Hepatocyte (in vitro differentiated cells): Measurements from ENCODE around the gene ZNF253. TPM values are rescaled to one million over a fixed set of nuclear protein-coding genes. Genes with fewer than 3 reads are reported as not detected.
"Not testable (repeated sequence)": the region's sequence is repeated elsewhere in the genome, so short reads cannot be mapped to it uniquely, and the experiment has no call there.

ENCODE experiments used
- DNase-seq: peaks from one replicate; pipeline ENCODE4 v3.0.0-alpha.2; 2016; ENCODE audit warnings: low spot score
- H2AFZ ChIP-seq: fragments of 200-600 bp; sonication (generic); 2 replicates; pipeline ENCODE4 v1.6.0; 2016; ENCODE audit warnings: antibody characterized with exemption, mild to moderate bottlenecking
- H3K27ac ChIP-seq: fragments of 200-600 bp; sonication (generic); 2 replicates; pipeline ENCODE4 v1.5.1; 2016; ENCODE audit warnings: mild to moderate bottlenecking
- H3K27me3 ChIP-seq: fragments of 200-600 bp; sonication (generic); 2 replicates; pipeline ENCODE4 v1.6.1; 2016
- H3K36me3 ChIP-seq: fragments of 200-600 bp; sonication (generic); replicated peaks from 2 replicates; pipeline ENCODE4 v1.5.1; 2016; ENCODE audit warnings: low read depth; ENCODE audit not compliant: insufficient read depth
- H3K4me1 ChIP-seq: fragments of 200-600 bp; sonication (generic); 2 replicates; pipeline ENCODE4 v1.5.1; 2016; ENCODE audit warnings: mild to moderate bottlenecking, moderate library complexity; ENCODE audit not compliant: insufficient read depth
- H3K4me2 ChIP-seq: fragments of 200-600 bp; sonication (generic); 2 replicates; pipeline ENCODE4 v1.6.0; 2016
- H3K4me3 ChIP-seq: fragments of 200-600 bp; sonication (generic); 2 replicates; pipeline ENCODE4 v1.5.1; 2016; ENCODE audit warnings: mild to moderate bottlenecking
- H3K79me2 ChIP-seq: fragments of 200-600 bp; sonication (generic); 2 replicates; pipeline ENCODE4 v1.6.0; 2017; ENCODE audit warnings: mild to moderate bottlenecking
- H3K9me2 ChIP-seq: fragments of 200-600 bp; sonication (generic); replicated peaks from 2 replicates; pipeline ENCODE4 v1.6.0; 2017; ENCODE audit warnings: mild to moderate bottlenecking; ENCODE audit not compliant: insufficient read depth
- H3K9me3 ChIP-seq: fragments of 200-600 bp; sonication (generic); 2 replicates; pipeline ENCODE4 v1.5.1; 2016; ENCODE audit warnings: low read depth, mild to moderate bottlenecking
- H4K20me1 ChIP-seq: fragments of 200-600 bp; sonication (generic); 2 replicates; pipeline ENCODE4 v1.6.0; 2016; ENCODE audit warnings: mild to moderate bottlenecking; ENCODE audit not compliant: insufficient read depth, poor library complexity, severe bottlenecking
- CTCF ChIP-seq: fragments of 200-600 bp; sonication (generic); IDR thresholded peaks from 2 replicates; pipeline ENCODE4 v1.5.1; 2016; ENCODE audit warnings: antibody characterized with exemption, mild to moderate bottlenecking; ENCODE audit not compliant: poor library complexity
- EZH2 ChIP-seq: fragments of 200-600 bp; sonication (generic); IDR thresholded peaks from 2 replicates; pipeline ENCODE4 v1.6.1; 2016; ENCODE audit warnings: antibody characterized with exemption, mild to moderate bottlenecking, borderline replicate concordance
- EZH2phosphoT487 ChIP-seq: fragments of 200-600 bp; sonication (generic); IDR thresholded peaks from one replicate; pipeline ENCODE4 v1.6.1; 2018; ENCODE audit warnings: antibody characterized with exemption, mild to moderate bottlenecking, low read depth, moderate library complexity; ENCODE audit not compliant: unreplicated experiment, severe bottlenecking
- WGBS: methylation state at CpG from one replicate; pipeline ENCODE4 v1.1.6; 2016; ENCODE audit warnings: low lambda C conversion rate; ENCODE audit errors: missing lambda C conversion rate; 5-methylcytosine and 5-hydroxymethylcytosine counted together
- polyA plus RNA-seq: library from polyadenylated mRNA; unstranded; fragments of >200 nt; fragmentation: Nextera tagmentation; extraction: Ambion mirVana; gene quantifications from 2 replicates; pipeline ENCODE4 v1.2.1, GENCODE V29; 2016
- total RNA-seq: library from RNA; depleted of rRNA; stranded (reverse); fragments of >200 nt; gene quantifications from 2 replicates; pipeline ENCODE4 v1.2.3, GENCODE V29; 2014

ZNF253 gene
- total and polyA plus RNA-seq, 2 experiments from 2014 or later, result 5.0 to 12.3 TPM

- no peak overlapping the region for H3K4me2 ChIP-seq
- WGBS, result 33% methylated on average over 1 of the region's 1 CpG
- H3K9me3 ChIP-seq, result peaks cover 16% of the 10 kb centered on the region
- no peak overlapping the region for H2AFZ ChIP-seq
- TF ChIP-seq EZH2phosphoT487, result no peak
- no peak for TF ChIP-seq EZH2
- no peak for TF ChIP-seq CTCF
- H3K4me1 ChIP-seq, result no peaks in the 10 kb centered on the region
- H3K9me2 ChIP-seq, result no peaks in the 10 kb centered on the region
- H3K79me2 ChIP-seq, result peaks cover 90% of the 10 kb centered on the region
- H3K27me3 ChIP-seq, result no peaks in the 10 kb centered on the region
- H3K36me3 ChIP-seq, result peaks cover 6% of the 10 kb centered on the region
- no peak overlapping the region for H3K4me3 ChIP-seq
- H4K20me1 ChIP-seq, result no peaks in the 10 kb centered on the region
- peak; percentile 26 for DNase-seq
- H3K27ac ChIP-seq, result peak overlapping the region; percentile 45
Observed at GRCh38 chr19:19911150-19911549, 45.5 kb downstream of the ZNF253 start.

- Histone ChIP-seq H3K27ac (no peak overlapping the region), H3K4me1 (no peaks in the 10 kb centered on the region), H3K4me2 (no peak overlapping the region), H3K4me3 (no peak overlapping the region), H3K36me3 (no peaks in the 10 kb centered on the region), H3K27me3 (no peaks in the 10 kb centered on the region), H2AFZ (no peak overlapping the region), H4K20me1 (no peaks in the 10 kb centered on the region), H3K9me3 (peaks cover 30% of the 10 kb centered on the region), H3K79me2 (peaks cover 59% of the 10 kb centered on the region), H3K9me2 (no peaks in the 10 kb centered on the region)
- TF ChIP-seq EZH2 (no peak), CTCF (no peak), EZH2phosphoT487 (no peak)
- 96% methylated on average over 3 of the region's 3 CpGs for WGBS
- no peak for DNase-seq
Observed at GRCh38 chr19:19914596-19914995, 48.9 kb downstream of the ZNF253 start.

GRCh38 chr19:19930417-19930816 is 64.7 kb downstream of the ZNF253 start:
- H3K4me2 ChIP-seq, H3K79me2 ChIP-seq, H2AFZ ChIP-seq, H3K27ac ChIP-seq, H4K20me1 ChIP-seq, H3K27me3 ChIP-seq, H3K4me1 ChIP-seq, H3K4me3 ChIP-seq, DNase-seq, H3K9me2 ChIP-seq: not testable (repeated sequence)
- Histone ChIP-seq H3K9me3 (peaks cover 74% of the 10 kb centered on the region), H3K36me3 (peaks cover 26% of the 10 kb centered on the region)
- 93% methylated on average over 7 of the region's 7 CpGs for WGBS

- H3K4me2 ChIP-seq, H3K4me1 ChIP-seq, H4K20me1 ChIP-seq, H3K9me2 ChIP-seq, H2AFZ ChIP-seq, H3K27ac ChIP-seq, DNase-seq, H3K79me2 ChIP-seq, H3K27me3 ChIP-seq: not testable (repeated sequence)
- peaks cover 58% of the 10 kb centered on the region for H3K9me3 ChIP-seq
- peaks cover 26% of the 10 kb centered on the region for H3K36me3 ChIP-seq
- WGBS, result 99% methylated on average over 3 of the region's 3 CpGs
- H3K4me3 ChIP-seq, result peak overlapping the region; percentile 18
Observed at GRCh38 chr19:19933432-19934314, 68.0 kb downstream of the ZNF253 start.
